MM.1S (cell line): ENCODE measurements around the gene CAMK2N1.

Experiments
- CTCF ChIP-seq: fragments of 300-600 bp; sonication (generic); IDR thresholded peaks from 2 replicates; pipeline ENCODE4 v1.5.1; 2016; ENCODE audit warnings: antibody characterized with exemption, low read length, mixed read lengths
- EZH2 ChIP-seq: fragments of 300-600 bp; sonication (generic); optimal IDR thresholded peaks from 2 replicates; pipeline ENCODE3; 2017; ENCODE audit warnings: low read depth, mild to moderate bottlenecking, antibody characterized with exemption, low read length, mixed read lengths
- EZH2phosphoT487 ChIP-seq: fragments of 300-600 bp; sonication (generic); IDR thresholded peaks from 2 replicates; pipeline ENCODE4 v1.6.1; 2018; ENCODE audit warnings: antibody characterized with exemption, low read length

GRCh38 chr1:20497506-20497905, 11.5 kb upstream of the CAMK2N1 start:
- TF ChIP-seq CTCF (no peak), EZH2phosphoT487 (no peak), EZH2 (no peak)
